ENCODE measurements around the gene FRMD3.

FRMD3 gene

DNA sequence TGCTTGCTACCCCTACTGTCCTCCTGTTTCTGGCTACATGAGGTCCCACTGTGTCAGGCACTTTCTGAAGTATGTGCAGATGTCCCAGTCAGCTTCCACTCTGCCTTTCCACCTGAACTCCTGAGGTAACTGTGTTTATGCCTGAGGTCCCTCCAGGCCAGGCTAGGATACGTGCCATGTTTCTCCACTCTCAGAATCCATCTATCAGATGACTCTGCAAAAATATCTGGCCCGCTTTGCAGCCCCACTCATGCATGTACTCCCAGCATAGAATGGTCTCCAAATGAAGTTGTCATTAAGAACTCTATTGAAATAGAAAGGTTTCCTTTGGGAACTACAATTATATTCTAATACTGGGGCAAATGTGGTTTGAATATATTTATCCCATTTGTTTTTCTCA lies 243.4 kb downstream of the FRMD3 start:
- WGBS (ENCODE audit: extremely low coverage, insufficient coverage, insufficient read length) = no CpG with 5 or more reads among the region's 2 CpGs
- Histone ChIP-seq H2BK12ac (ENCODE audit: low read length) (no peak overlapping the region), H3K27me3 (ENCODE audit: insufficient read depth, low read length) (no peaks in the 10 kb centered on the region), H4K91ac (ENCODE audit: low read depth, low read length) (no peak overlapping the region), H3K23ac (ENCODE audit: low read length) (no peak overlapping the region), H2BK5ac (ENCODE audit: low read depth, low read length, poor library complexity) (no peak overlapping the region), H3K18ac (ENCODE audit: low read length) (no peak overlapping the region), H3K9me3 (ENCODE audit: insufficient read depth, low read depth, low read length) (peaks cover 3% of the 10 kb centered on the region), H2AK5ac (ENCODE audit: low read length) (no peak overlapping the region), H3K14ac (ENCODE audit: low read length) (no peak overlapping the region), H3K79me2 (ENCODE audit: control insufficient read depth, insufficient read depth, low read length, poor library complexity) (no peaks in the 10 kb centered on the region), H3K4ac (ENCODE audit: low read depth, low read length) (no peak overlapping the region), H3K9ac (ENCODE audit: low read length) (no peak overlapping the region), H3K36me3 (ENCODE audit: control insufficient read depth in 1 of 2, insufficient read depth in 2 of 2, low read length in 2 of 2) (no peaks in the 10 kb centered on the region), H2AFZ (ENCODE audit: insufficient read depth, low read length, poor library complexity) (no peak overlapping the region), H4K12ac (ENCODE audit: low read depth, low read length) (no peak overlapping the region), H3K4me2 (ENCODE audit: low read length) (no peak overlapping the region), H3K4me1 (ENCODE audit: control insufficient read depth in 1 of 2, insufficient read depth in 2 of 2, low read length in 2 of 2) (no peaks in the 10 kb centered on the region), H3K4me3 (ENCODE audit: low read depth, low read length) (no peak overlapping the region), H3K79me1 (ENCODE audit: low read length) (no peaks in the 10 kb centered on the region), H2BK120ac (ENCODE audit: insufficient read depth, low read length, poor library complexity) (no peak overlapping the region), H3K27ac (ENCODE audit: low read depth, low read length) (no peak overlapping the region), H4K8ac (ENCODE audit: low read depth, low read length) (no peak overlapping the region)
- DNase-seq = no peak

DNA sequence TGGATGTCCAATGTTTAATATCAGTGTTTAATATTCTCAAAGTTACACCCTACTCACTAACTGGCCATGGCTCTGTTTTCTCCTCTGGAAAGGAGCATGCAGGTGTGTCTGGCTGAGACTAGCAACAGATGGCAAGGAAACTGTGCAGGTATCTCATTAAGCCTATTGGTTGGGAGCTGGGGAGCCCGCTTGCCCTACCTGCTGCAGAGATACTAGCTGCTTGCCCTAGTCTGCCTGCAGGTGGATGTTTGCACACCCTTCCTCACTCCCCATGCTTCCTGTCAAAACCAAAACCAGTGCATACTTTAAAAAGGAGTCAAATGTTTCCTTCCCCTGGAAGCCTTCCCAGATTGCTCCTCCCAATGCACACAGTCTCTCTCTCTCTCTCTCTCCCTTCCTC lies 247.0 kb downstream of the FRMD3 start:
- H3K4me3 ChIP-seq (ENCODE audit: low read depth, low read length) = no peak overlapping the region
- no peak overlapping the region for H3K14ac ChIP-seq (ENCODE audit: low read length)
- H3K27me3 ChIP-seq (ENCODE audit: insufficient read depth, low read length) = no peaks in the 10 kb centered on the region

DNA sequence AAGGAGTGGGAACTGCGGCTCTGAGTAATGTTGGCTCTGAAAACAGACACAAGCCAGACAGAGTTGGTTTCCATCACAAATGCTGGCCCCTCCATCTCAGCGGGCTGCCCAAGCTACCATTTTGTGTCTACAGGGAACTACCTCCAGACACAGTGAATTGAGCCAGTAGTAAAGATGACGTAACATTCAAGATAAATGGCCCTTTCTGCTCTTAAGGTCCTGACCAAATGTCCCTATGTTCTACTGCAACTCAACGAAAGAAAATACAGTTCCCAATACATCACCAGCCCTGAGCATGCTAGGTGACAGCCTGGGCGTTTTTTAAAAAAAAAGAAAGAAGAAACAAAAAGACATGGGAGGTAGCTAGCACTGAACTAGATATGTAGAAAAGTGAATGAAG lies 247.5 kb downstream of the FRMD3 start:
- peaks cover 3% of the 10 kb centered on the region for H3K9me3 ChIP-seq (ENCODE audit: insufficient read depth, low read depth, low read length)
- WGBS (ENCODE audit: extremely low coverage, insufficient coverage, insufficient read length) = no CpG with 5 or more reads among the region's 5 CpGs
- no peaks in the 10 kb centered on the region for H3K79me2 ChIP-seq (ENCODE audit: control insufficient read depth, insufficient read depth, low read length, poor library complexity)
- H3K79me1 ChIP-seq (ENCODE audit: low read length) = no peaks in the 10 kb centered on the region
- H2AK5ac ChIP-seq (ENCODE audit: low read length) = no peak overlapping the region
- H3K4me3 ChIP-seq (ENCODE audit: low read depth, low read length) = no peak overlapping the region
- H2AFZ ChIP-seq (ENCODE audit: insufficient read depth, low read length, poor library complexity) = no peak overlapping the region
- no peak overlapping the region for H4K12ac ChIP-seq (ENCODE audit: low read depth, low read length)
- H3K18ac ChIP-seq (ENCODE audit: low read length) = no peak overlapping the region
- H2BK120ac ChIP-seq (ENCODE audit: insufficient read depth, low read length, poor library complexity) = no peak overlapping the region
- no peak overlapping the region for H3K27ac ChIP-seq (ENCODE audit: low read depth, low read length)
- no peaks in the 10 kb centered on the region for H3K27me3 ChIP-seq (ENCODE audit: insufficient read depth, low read length)
- no peak overlapping the region for H3K14ac ChIP-seq (ENCODE audit: low read length)
- H3K23ac ChIP-seq (ENCODE audit: low read length) = no peak overlapping the region
- H3K4ac ChIP-seq (ENCODE audit: low read depth, low read length) = no peak overlapping the region
- no peak overlapping the region for H2BK12ac ChIP-seq (ENCODE audit: low read length)
- no peak overlapping the region for H3K4me2 ChIP-seq (ENCODE audit: low read length)
- H4K8ac ChIP-seq (ENCODE audit: low read depth, low read length) = no peak overlapping the region
- H4K91ac ChIP-seq (ENCODE audit: low read depth, low read length) = no peak overlapping the region
- H2BK5ac ChIP-seq (ENCODE audit: low read depth, low read length, poor library complexity) = no peak overlapping the region
- no peaks in the 10 kb centered on the region for H3K4me1 ChIP-seq (ENCODE audit: control insufficient read depth in 1 of 2, insufficient read depth in 2 of 2, low read length in 2 of 2)
- DNase-seq = no peak
- H3K36me3 ChIP-seq (ENCODE audit: control insufficient read depth in 1 of 2, insufficient read depth in 2 of 2, low read length in 2 of 2) = no peaks in the 10 kb centered on the region
- H3K9ac ChIP-seq (ENCODE audit: low read length) = no peak overlapping the region

More for the DNA sequence above, 247.0 kb downstream of the FRMD3 start:
- no peak overlapping the region for H4K91ac ChIP-seq (ENCODE audit: low read depth, low read length)
- no peak overlapping the region for H3K4ac ChIP-seq (ENCODE audit: low read depth, low read length)
- no peak overlapping the region for H2BK5ac ChIP-seq (ENCODE audit: low read depth, low read length, poor library complexity)
- H3K9me3 ChIP-seq (ENCODE audit: insufficient read depth, low read depth, low read length) = peaks cover 3% of the 10 kb centered on the region
- no peak overlapping the region for H3K23ac ChIP-seq (ENCODE audit: low read length)
- DNase-seq = no peak
- H3K4me1 ChIP-seq (ENCODE audit: control insufficient read depth in 1 of 2, insufficient read depth in 2 of 2, low read length in 2 of 2) = no peaks in the 10 kb centered on the region
- no peak overlapping the region for H4K12ac ChIP-seq (ENCODE audit: low read depth, low read length)
- no peaks in the 10 kb centered on the region for H3K36me3 ChIP-seq (ENCODE audit: control insufficient read depth in 1 of 2, insufficient read depth in 2 of 2, low read length in 2 of 2)
- no peak overlapping the region for H4K8ac ChIP-seq (ENCODE audit: low read depth, low read length)
- H2AK5ac ChIP-seq (ENCODE audit: low read length) = no peak overlapping the region
- no peaks in the 10 kb centered on the region for H3K79me1 ChIP-seq (ENCODE audit: low read length)
- no peak overlapping the region for H3K9ac ChIP-seq (ENCODE audit: low read length)
- no peak overlapping the region for H2AFZ ChIP-seq (ENCODE audit: insufficient read depth, low read length, poor library complexity)
- no peak overlapping the region for H3K4me2 ChIP-seq (ENCODE audit: low read length)
- H3K18ac ChIP-seq (ENCODE audit: low read length) = no peak overlapping the region
- H3K79me2 ChIP-seq (ENCODE audit: control insufficient read depth, insufficient read depth, low read length, poor library complexity) = no peaks in the 10 kb centered on the region
- H2BK120ac ChIP-seq (ENCODE audit: insufficient read depth, low read length, poor library complexity) = no peak overlapping the region
- WGBS (ENCODE audit: extremely low coverage, insufficient coverage, insufficient read length) = no CpG with 5 or more reads among the region's 1 CpG
- H3K27ac ChIP-seq (ENCODE audit: low read depth, low read length) = no peak overlapping the region
- H2BK12ac ChIP-seq (ENCODE audit: low read length) = no peak overlapping the region

DNA sequence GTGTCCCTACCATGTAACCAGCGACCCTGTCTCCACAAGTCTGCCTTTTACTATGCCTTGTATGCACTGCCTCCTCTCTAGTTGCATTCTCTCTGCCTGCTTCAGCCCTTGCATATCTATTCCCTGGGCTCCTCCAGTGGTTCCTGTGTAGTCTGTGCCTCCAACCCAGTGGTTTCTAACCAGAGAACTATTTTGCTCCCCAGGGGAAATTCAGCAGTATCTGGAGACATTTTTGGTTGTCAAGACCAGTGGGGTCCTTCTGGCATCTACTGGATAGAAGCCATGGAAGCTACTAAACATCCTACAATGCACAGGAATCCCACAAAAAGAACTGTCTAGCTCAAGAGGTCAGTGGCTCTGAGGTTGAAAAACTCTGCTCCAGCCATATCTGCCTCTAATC lies 251.2 kb downstream of the FRMD3 start:
- no peaks in the 10 kb centered on the region for H3K4me1 ChIP-seq (ENCODE audit: control insufficient read depth in 1 of 2, insufficient read depth in 2 of 2, low read length in 2 of 2)
- no peak overlapping the region for H3K14ac ChIP-seq (ENCODE audit: low read length)
- no peaks in the 10 kb centered on the region for H3K79me2 ChIP-seq (ENCODE audit: control insufficient read depth, insufficient read depth, low read length, poor library complexity)
- no peak overlapping the region for H4K91ac ChIP-seq (ENCODE audit: low read depth, low read length)
- no peaks in the 10 kb centered on the region for H3K36me3 ChIP-seq (ENCODE audit: control insufficient read depth in 1 of 2, insufficient read depth in 2 of 2, low read length in 2 of 2)
- H3K4me2 ChIP-seq (ENCODE audit: low read length) = no peak overlapping the region
- WGBS (ENCODE audit: extremely low coverage, insufficient coverage, insufficient read length) = no CpG with 5 or more reads among the region's 1 CpG
- no peak overlapping the region for H3K4ac ChIP-seq (ENCODE audit: low read depth, low read length)
- no peaks in the 10 kb centered on the region for H3K9me3 ChIP-seq (ENCODE audit: insufficient read depth, low read depth, low read length)
- H4K12ac ChIP-seq (ENCODE audit: low read depth, low read length) = no peak overlapping the region
- no peak overlapping the region for H4K8ac ChIP-seq (ENCODE audit: low read depth, low read length)
- H3K9ac ChIP-seq (ENCODE audit: low read length) = no peak overlapping the region
- H3K18ac ChIP-seq (ENCODE audit: low read length) = no peak overlapping the region
- H2BK5ac ChIP-seq (ENCODE audit: low read depth, low read length, poor library complexity) = no peak overlapping the region
- H2AK5ac ChIP-seq (ENCODE audit: low read length) = no peak overlapping the region
- no peak overlapping the region for H2BK120ac ChIP-seq (ENCODE audit: insufficient read depth, low read length, poor library complexity)
- no peaks in the 10 kb centered on the region for H3K27me3 ChIP-seq (ENCODE audit: insufficient read depth, low read length)
- no peak for DNase-seq
- H3K27ac ChIP-seq (ENCODE audit: low read depth, low read length) = no peak overlapping the region
- H2BK12ac ChIP-seq (ENCODE audit: low read length) = no peak overlapping the region
- no peak overlapping the region for H3K4me3 ChIP-seq (ENCODE audit: low read depth, low read length)
- H3K79me1 ChIP-seq (ENCODE audit: low read length) = no peaks in the 10 kb centered on the region
- no peak overlapping the region for H2AFZ ChIP-seq (ENCODE audit: insufficient read depth, low read length, poor library complexity)
- no peak overlapping the region for H3K23ac ChIP-seq (ENCODE audit: low read length)
